Spleen (tissue), 11 donors: ENCODE data around the gene MAP3K5. TPM values are rescaled to one million over a fixed set of nuclear protein-coding genes. Genes with fewer than 3 reads are reported as not detected.

Experiments used
- DNase-seq: peaks from one replicate; pipeline ENCODE4 v3.0.0-alpha.2; 2020
- H3K27ac ChIP-seq, 8 donors: fragments of 200-600 bp; sonication (generic) in 7 of 8; 1 replicate in 4 of 8; 2 replicates in 4 of 8; pipeline versions ENCODE4 v1.5.0 to v1.8.0; 2016 to 2021; ENCODE audit warnings: inconsistent platforms in 4 of 8, mild to moderate bottlenecking in 4 of 8, moderate library complexity in 1 of 8
- H3K27me3 ChIP-seq, 7 donors: fragments of 200-600 bp; sonication (generic) in 6 of 7; replicated peaks in 1 of 7; 1 replicate in 4 of 7; 2 replicates in 3 of 7; pipeline versions ENCODE4 v1.5.0 to v1.8.0; 2016 to 2021; ENCODE audit warnings: inconsistent platforms in 3 of 7, mild to moderate bottlenecking in 1 of 7
- H3K36me3 ChIP-seq, 6 donors: fragments of 200-600 bp; sonication (generic) in 5 of 6; 1 replicate in 4 of 6; 2 replicates in 2 of 6; pipeline versions ENCODE4 v1.5.0 to v1.8.0; 2016 to 2021; ENCODE audit warnings: inconsistent platforms in 2 of 6
- H3K4me1 ChIP-seq, 6 donors: fragments of 200-600 bp; sonication (generic) in 5 of 6; 1 replicate in 3 of 6; 2 replicates in 3 of 6; pipeline versions ENCODE4 v1.5.0 to v1.8.0; 2016 to 2021; ENCODE audit warnings: inconsistent platforms in 3 of 6
- H3K4me3 ChIP-seq, 8 donors: fragments of 200-600 bp; sonication (generic) in 7 of 8; 1 replicate in 4 of 8; 2 replicates in 4 of 8; pipeline versions ENCODE4 v1.5.0 to v1.8.0; 2016 to 2021; ENCODE audit warnings: inconsistent platforms in 4 of 8, mild to moderate bottlenecking in 4 of 8, moderate library complexity in 2 of 8
- H3K9me3 ChIP-seq, 8 donors: fragments of 200-600 bp; sonication (generic) in 7 of 8; 1 replicate in 4 of 8; 2 replicates in 4 of 8; pipeline versions ENCODE4 v1.5.0 to v1.8.0; 2016 to 2021; ENCODE audit warnings: inconsistent platforms in 4 of 8
- CTCF ChIP-seq, 11 experiments: fragments of 200-600 bp in 7 of 11; fragments of 450-650 bp in 4 of 11; sonication (generic) in 4 of 11; IDR thresholded peaks in 8 of 11; conservative IDR thresholded peaks in 3 of 11; 1 replicate in 7 of 11; 2 replicates in 4 of 11; pipeline versions ENCODE4 v1.4.0 to v1.8.0; 2016 to 2021; ENCODE audit warnings: antibody characterized with exemption in 11 of 11, inconsistent platforms in 4 of 11, mild to moderate bottlenecking in 1 of 11
- POLR2A ChIP-seq, 3 donors: fragments of 450-650 bp; IDR thresholded peaks; one replicate each; pipeline ENCODE4 v1.5.1; 2017; ENCODE audit warnings: antibody characterized with exemption in 3 of 3, mild to moderate bottlenecking in 1 of 3
- POLR2AphosphoS5 ChIP-seq, 3 donors: sonication (generic); formaldehyde crosslinking; IDR thresholded peaks; one replicate each; pipeline ENCODE4 v1.5.1; 2017; ENCODE audit warnings: antibody characterized with exemption in 3 of 3
- WGBS, 5 donors: extraction: QIAGEN DNeasy Blood & Tissue Kit in 3 of 5; methylation state at CpG; one replicate each; pipeline versions ENCODE4 v1.1.5 to v1.1.7; 2013 to 2018; 5-methylcytosine and 5-hydroxymethylcytosine counted together
- intact Hi-C: fragments of 100-400 bp; cut with DNase I; formaldehyde crosslinking; loops from one replicate; pipeline ENCODE4 v1.15.0; 2023; ENCODE audit warnings: low total_unique reads
- polyA plus RNA-seq, 3 donors: library from polyadenylated mRNA; stranded (reverse); fragments of 200-250 nt; gene quantifications; one replicate each; pipeline ENCODE4 v1.2.1, GENCODE V29; 2013
- total RNA-seq, 7 donors: library from RNA; depleted of rRNA in 3 of 7; stranded (reverse); fragments of >200 nt in 3 of 7; fragmentation: NEBNext Ultra II Directional in 4 of 7; extraction: Animal tissue kit (Norgen Biotek cat#: 25700) in 4 of 7; gene quantifications; one replicate each; pipeline versions ENCODE4 v1.1.0 to v1.2.1, GENCODE V29; 2016 to 2021
- donor health status: healthy with polysubstance abuse.
- donor health status: DM: no; HTN: no; CAD: no; lungs with moderate emphysema.
- donor health status: DM: no; HTN: no; CAD: no.
- donor health status: Bipolar disorder and iron deficiency.
- donor health status: healthy.
- donor health status: DM: no; HTN: no; CAD: no.
- donor health status: DM: yes; HTN: yes; CAD: no.

The MAP3K5 gene
- total and polyA plus RNA-seq, 10 donors, result 7.2 to 55.0 (median 33.2) TPM

- no peak for DNase-seq
- Histone ChIP-seq H3K27ac (no peak overlapping the region), H3K9me3 (no peaks in the 10 kb centered on the region), H3K27me3 (peaks cover 0 to 3% (median 0%) of the 10 kb centered on the region in 7 donors), H3K36me3 (no peaks in the 10 kb centered on the region), H3K4me1 (no peaks in the 10 kb centered on the region), H3K4me3 (no peak overlapping the region)
- intact Hi-C loops, result no loop called here
- TF ChIP-seq POLR2AphosphoS5 (IDR thresholded peaks at IDR 0.05), result no peak
- no peak for TF ChIP-seq POLR2A (IDR thresholded peaks at IDR 0.05)
- no peak for TF ChIP-seq CTCF (IDR thresholded peaks at IDR 0.05 in 8 of 11, conservative IDR thresholded peaks at IDR 0.05 in 3 of 11)
Observed at GRCh38 chr6:136517002-136517401, 275.3 kb downstream of the MAP3K5 start.

GRCh38 chr6:136514591-136514990 is 277.7 kb downstream of the MAP3K5 start:
- Histone ChIP-seq H3K4me1 (no peaks in the 10 kb centered on the region), H3K27me3 (peaks cover 0 to 3% (median 0%) of the 10 kb centered on the region in 7 donors), H3K27ac (no peak overlapping the region), H3K36me3 (no peaks in the 10 kb centered on the region), H3K4me3 (no peak overlapping the region), H3K9me3 (no peaks in the 10 kb centered on the region)
- no peak for DNase-seq
- no peak for TF ChIP-seq CTCF (IDR thresholded peaks at IDR 0.05 in 8 of 11, conservative IDR thresholded peaks at IDR 0.05 in 3 of 11)
- TF ChIP-seq POLR2AphosphoS5 (IDR thresholded peaks at IDR 0.05), result no peak
- TF ChIP-seq POLR2A (IDR thresholded peaks at IDR 0.05), result no peak
- 89 to 94% (median 91%) methylated on average over 4 of the region's 4 CpGs for WGBS, 5 donors
- intact Hi-C loops, result no loop called here

- WGBS, 5 donors, result 81 to 88% (median 82%) methylated on average over 3 of the region's 3 CpGs
- TF ChIP-seq POLR2A (IDR thresholded peaks at IDR 0.05), result no peak
- TF ChIP-seq CTCF (IDR thresholded peaks at IDR 0.05 in 8 of 11, conservative IDR thresholded peaks at IDR 0.05 in 3 of 11), result no peak
- TF ChIP-seq POLR2AphosphoS5 (IDR thresholded peaks at IDR 0.05), result no peak
- no peak for DNase-seq
Observed at GRCh38 chr6:136511926-136512325, 280.4 kb downstream of the MAP3K5 start.

GRCh38 chr6:136511397-136511796 is 280.9 kb downstream of the MAP3K5 start:
- H3K27ac ChIP-seq, result no peak overlapping the region
- peaks cover 0 to 3% (median 0%) of the 10 kb centered on the region in 7 donors for H3K27me3 ChIP-seq
- no peak overlapping the region for H3K4me3 ChIP-seq
- no peak for TF ChIP-seq CTCF (IDR thresholded peaks at IDR 0.05 in 8 of 11, conservative IDR thresholded peaks at IDR 0.05 in 3 of 11)
- TF ChIP-seq POLR2AphosphoS5 (IDR thresholded peaks at IDR 0.05), result no peak
- TF ChIP-seq POLR2A (IDR thresholded peaks at IDR 0.05), result no peak
- no peak for DNase-seq
- 81 to 92% (median 83%) methylated on average over 1 of the region's 1 CpG for WGBS, 5 donors
- intact Hi-C loops, result no loop called here
- H3K9me3 ChIP-seq, result no peaks in the 10 kb centered on the region
- no peaks in the 10 kb centered on the region for H3K36me3 ChIP-seq
- no peaks in the 10 kb centered on the region for H3K4me1 ChIP-seq

More at GRCh38 chr6:136511926-136512325, 280.4 kb downstream of the MAP3K5 start:
- intact Hi-C loops, result no loop called here
- no peaks in the 10 kb centered on the region for H3K4me1 ChIP-seq
- no peaks in the 10 kb centered on the region for H3K9me3 ChIP-seq
- H3K36me3 ChIP-seq, result no peaks in the 10 kb centered on the region
- H3K27me3 ChIP-seq, result peaks cover 0 to 3% (median 0%) of the 10 kb centered on the region in 7 donors
- no peak overlapping the region for H3K27ac ChIP-seq
- no peak overlapping the region for H3K4me3 ChIP-seq
